ENCODE results near the gene STARD5.

DNA sequence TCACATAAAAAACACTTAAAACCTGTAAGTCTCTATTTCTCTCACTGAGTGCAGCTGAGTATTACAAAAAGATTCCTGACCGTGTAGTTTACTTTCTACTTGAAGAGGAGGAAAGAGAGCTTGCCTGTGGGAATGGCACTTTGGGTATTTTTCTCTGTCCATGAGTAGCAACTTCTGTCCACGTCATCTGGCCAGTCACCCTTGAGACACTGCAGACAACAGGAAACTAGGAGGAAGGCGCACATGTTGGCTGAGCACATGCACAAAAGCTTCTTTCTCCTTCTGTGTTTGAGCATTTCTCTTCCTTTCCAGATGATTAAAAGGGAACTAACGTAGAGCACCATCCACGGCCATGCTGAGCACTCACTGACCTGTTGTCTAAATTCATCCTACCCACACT lies 19.7 kb downstream of the STARD5 start:
- TF ChIP-seq, protein P1, sequence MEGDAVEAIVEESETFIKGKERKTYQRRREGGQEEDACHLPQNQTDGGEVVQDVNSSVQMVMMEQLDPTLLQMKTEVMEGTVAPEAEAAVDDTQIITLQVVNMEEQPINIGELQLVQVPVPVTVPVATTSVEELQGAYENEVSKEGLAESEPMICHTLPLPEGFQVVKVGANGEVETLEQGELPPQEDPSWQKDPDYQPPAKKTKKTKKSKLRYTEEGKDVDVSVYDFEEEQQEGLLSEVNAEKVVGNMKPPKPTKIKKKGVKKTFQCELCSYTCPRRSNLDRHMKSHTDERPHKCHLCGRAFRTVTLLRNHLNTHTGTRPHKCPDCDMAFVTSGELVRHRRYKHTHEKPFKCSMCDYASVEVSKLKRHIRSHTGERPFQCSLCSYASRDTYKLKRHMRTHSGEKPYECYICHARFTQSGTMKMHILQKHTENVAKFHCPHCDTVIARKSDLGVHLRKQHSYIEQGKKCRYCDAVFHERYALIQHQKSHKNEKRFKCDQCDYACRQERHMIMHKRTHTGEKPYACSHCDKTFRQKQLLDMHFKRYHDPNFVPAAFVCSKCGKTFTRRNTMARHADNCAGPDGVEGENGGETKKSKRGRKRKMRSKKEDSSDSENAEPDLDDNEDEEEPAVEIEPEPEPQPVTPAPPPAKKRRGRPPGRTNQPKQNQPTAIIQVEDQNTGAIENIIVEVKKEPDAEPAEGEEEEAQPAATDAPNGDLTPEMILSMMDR (IDR thresholded peaks at IDR 0.05; ENCODE audit: borderline replicate concordance, extremely low read depth, low read length, poor library complexity, severe bottlenecking), result no peak
- no peak for TF ChIP-seq EZH2 (IDR thresholded peaks at IDR 0.05; ENCODE audit: borderline replicate concordance, low read depth, low read length, severe bottlenecking)

Data from DND-41 (cell line).